Measurements from ENCODE around the gene FIGNL2.
A peak's percentile ranks its signal among the peaks of the same experiment; 100 is the strongest.
"Not testable (repeated sequence)": the region's sequence is repeated elsewhere in the genome, so short reads cannot be mapped to it uniquely, and the experiment has no call there.

Gene FIGNL2

DNA sequence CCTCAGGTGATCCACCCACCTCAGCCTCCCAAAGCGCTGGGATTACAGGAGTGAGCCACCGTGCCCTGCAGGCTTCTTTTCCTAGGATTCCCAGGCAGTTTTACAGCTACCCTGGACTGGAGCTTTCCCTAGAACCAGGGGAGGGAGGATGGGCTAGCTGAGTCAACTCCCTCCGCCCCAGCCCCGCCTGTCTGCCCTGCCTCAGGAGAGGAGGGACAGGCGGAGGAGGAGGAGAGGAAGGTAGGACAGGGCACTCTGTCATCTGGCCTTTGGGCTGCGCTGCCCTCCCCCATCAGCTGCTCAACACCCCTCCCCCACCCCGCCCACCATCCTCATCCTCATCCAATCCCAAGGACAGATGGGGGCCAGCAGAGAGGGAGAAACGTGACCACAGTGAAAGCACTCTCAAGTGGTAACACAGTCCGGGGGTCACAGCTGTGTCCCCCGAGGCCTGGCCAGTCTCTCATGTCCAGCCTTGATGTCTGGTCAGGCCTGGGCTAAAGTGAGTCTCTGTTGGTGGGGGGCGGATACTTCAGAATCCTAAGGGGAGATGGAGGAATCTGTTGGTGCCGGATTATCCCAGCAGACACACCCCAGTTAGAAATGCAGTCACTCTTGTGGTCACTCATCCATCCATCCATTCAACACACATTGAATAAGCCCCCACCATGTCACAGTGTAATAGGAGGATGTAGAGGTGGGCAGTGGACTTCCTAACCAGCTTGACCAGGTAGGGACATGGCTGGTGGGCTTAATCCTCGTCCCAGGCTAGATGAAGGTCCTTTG lies 12.3 kb downstream of the FIGNL2 start:
- no peak for DNase-seq (ENCODE audit: low spot score)

DNA sequence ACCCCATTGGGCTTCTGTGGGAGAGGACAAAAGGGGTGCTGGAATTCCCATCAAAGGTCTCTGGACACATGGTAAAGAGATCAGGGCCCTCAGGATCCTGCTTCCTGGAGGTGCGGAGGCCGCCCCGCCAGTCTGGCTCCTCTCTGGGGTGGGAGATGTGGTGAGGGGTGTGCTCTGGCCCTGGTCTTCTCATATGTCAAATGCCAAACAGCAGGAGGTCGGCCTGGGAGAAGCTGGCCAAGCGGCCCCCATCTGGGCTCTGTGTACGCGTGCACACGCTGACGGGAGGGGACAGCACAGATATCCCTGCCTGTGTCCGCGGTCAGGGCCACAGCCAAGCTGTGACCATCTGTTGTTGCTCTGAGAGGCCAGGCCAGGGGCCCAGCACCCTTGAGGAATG lies 14.1 kb downstream of the FIGNL2 start:
- no peak for DNase-seq (ENCODE audit: low spot score)

GRCh38 chr12:51833448-51834227 lies 14.9 kb downstream of the FIGNL2 start:
- DNase-seq (ENCODE audit: low spot score) = no peak

DNA sequence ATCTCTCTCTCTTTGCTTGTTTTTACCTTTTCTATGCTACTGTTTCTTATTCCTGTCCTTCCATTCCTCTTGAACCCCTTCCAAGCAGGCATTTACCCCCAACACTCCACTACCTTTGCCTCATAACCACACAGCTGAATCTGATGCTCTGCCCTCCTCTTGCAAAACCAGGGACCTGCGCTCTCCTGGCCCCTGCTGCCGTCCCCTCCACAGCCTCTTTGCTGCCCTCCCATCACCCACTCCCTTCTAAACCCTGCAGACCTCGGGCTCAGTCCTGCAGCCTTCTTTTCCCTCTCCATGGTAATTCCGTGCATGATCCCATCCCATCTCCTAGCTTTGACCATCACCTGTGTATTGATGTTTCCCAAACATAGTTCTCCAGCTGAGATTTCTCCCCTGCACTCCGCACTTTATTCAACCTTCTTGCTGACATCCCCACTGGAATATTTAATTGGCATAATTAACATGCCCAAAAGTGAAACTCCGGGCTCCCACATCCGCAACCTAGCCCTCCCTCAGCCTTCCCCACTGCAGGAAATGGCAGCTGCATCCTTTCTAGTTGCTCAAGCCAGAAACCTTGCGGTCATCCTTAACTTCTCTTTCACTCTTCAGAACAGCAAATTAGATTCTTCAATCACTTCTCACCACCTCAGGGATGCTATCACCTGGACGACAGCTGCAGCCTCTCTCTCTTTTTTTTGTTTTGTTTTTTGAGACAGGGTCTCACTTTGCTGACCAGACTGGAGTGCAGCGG lies 16.0 kb downstream of the FIGNL2 start:
- DNase-seq (ENCODE audit: low spot score) = no peak

DNA sequence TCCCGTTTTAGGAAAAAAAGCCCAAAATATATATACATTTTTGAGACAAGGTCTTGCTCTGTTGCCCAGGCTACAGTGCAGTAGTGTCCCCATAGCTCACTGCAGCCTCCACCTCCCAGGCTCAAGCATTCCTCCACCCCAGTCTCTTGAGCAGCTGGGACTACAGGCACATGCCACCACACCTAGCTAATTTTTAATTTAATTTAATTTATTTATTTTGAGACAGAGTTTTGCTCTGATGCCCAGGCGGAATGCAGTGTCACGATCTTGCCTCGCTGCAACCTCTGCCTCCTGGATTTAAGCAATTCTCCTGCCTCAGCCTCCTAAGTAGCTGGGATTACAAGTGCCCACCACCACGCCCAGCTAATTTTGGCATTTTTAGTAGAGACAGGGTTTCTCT lies 16.7 kb downstream of the FIGNL2 start:
- not testable (repeated sequence) for DNase-seq (ENCODE audit: low spot score)

DNA sequence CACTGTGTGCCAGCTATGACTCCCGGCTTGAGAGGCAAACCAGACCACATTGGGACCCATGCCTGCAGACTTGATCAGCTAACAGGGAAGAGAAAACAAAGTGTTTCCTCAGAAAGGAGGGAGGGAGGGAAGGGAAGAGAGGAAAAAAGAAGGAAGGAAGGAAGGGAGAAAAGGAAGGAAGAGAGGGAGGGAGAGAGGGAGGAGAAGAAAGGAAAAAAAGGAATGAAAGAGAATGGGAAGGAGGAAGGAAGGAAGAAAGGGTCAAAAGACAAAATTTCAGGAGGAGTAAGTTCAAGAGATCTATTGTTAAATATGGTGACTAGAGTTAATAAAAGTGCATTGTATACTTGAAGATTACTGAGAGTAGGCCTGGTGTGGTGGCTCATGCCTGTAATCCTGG lies 18.9 kb downstream of the FIGNL2 start:
- DNase-seq (ENCODE audit: low spot score) = no peak

DNA sequence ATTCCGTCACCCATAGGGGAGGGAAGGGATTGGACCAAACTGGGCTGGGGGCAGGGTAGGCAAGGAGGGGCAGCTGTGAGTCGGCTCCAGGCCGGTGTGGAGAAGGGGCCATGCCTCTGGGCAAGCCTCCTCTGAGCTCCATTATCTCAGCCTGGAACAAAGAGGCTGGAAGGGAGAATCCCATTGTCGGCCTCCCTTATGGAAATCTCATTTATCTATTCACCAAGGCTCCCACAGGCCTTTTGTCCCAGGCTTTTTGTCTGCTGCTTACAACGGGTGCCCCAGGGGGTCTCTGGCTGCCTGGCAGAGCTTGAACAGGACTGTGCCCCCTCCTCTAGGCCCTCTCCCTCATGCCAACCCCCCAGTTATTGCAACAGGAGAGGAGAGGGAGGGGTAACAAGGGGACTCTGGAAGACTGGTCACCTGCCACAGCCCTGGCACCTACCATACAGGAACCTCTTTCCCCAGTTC lies 19.5 kb downstream of the FIGNL2 start:
- no peak for DNase-seq (ENCODE audit: low spot score)

GRCh38 chr12:51827925-51828818 lies 20.3 kb downstream of the FIGNL2 start:
- DNase-seq (ENCODE audit: low spot score) = peak; percentile 44

GRCh38 chr12:51826881-51827280 lies 21.6 kb downstream of the FIGNL2 start:
- DNase-seq (ENCODE audit: low spot score) = no peak

DNA sequence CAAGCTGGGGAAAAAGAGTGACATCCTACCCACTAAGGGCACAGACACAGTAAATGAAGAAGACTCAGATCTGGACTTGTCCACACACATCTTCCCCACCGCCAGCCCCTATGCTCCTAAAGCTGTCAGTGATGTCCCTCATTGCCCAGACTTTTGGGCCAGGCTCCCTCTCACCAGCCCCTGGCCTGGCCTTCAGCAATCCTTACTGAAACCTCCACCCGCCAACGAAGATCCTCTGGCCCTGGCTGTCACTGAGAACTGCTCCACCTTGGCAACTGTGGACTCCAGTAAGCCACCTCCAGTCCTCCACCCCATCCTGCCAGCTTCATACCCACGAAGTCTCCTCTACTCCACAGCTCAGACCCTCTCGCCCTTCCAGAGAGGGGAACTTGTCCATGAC lies 23.3 kb downstream of the FIGNL2 start:
- DNase-seq (ENCODE audit: low spot score) = no peak

DNA sequence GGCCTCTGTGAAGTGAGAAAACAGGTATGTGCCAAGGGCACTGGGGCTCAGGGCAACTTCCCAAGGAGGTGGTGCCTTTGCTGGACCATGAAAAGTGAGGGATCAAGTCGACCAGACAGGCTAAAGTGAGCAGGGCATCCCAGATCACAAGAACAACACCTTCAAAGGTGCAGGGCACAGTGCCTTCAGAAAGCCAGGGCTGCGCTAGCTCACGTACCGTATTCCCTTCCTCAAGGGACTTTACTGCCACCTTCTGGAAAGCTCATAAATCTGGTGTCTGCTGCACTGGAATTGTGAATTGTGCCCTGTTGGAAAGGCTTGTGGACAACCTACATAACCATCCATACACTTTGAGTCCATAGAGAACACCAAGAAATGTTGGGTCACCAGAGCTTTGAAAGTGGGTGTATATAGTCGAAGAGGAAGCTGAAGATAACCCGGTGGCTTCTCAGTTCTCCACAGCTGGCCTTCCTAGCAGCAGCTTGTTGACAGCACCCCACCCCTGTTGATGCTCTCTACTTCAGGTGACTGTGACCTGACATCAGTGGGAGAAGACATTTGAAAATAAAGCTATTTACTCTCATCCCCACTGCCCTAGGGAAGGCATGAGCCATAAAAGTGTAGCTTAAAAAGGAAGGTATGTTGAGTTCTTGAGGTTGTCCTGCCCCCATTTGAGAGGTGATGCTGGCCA lies 24.5 kb downstream of the FIGNL2 start:
- DNase-seq (ENCODE audit: low spot score) = peak; percentile 72

DNA sequence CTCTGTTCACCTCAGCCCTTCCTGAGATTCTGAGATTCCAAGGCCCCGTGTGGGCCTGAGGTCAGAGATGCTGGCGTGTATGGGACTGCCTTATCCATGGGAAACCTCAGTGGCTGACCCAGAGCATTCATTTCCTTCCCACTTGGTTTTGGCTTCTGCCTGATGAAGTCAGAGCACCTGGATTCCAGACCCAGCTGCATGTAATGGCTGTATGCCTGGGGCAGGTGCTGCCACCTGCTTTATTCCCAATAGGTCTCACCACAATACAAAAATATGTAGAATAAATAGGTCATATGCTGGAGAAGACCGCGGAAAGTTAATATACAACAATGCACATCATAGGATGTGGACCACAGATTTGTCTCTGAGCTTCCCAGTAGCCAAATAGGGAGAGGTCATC lies 25.6 kb downstream of the FIGNL2 start:
- DNase-seq (ENCODE audit: low spot score) = no peak

DNA sequence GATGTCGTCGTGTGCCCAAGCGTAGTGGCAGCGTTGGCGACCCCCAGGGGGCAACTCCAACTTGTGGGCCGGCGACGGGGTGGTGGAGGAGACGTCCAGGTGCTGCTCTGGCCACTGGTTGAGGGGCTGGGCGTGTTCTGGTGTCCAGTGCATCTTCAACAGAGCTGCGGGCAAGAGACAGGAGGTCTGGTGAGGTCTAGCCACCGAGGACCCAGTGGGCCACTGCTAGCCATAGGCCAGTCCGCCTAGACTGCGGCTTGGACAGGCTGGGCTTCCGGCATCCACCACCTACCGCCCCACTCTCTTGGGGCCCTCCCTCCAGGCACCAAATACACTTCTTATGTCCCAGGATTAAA lies 26.3 kb downstream of the FIGNL2 start:
- no peak for DNase-seq (ENCODE audit: low spot score)

GRCh38 chr12:51821440-51822260 lies 26.9 kb downstream of the FIGNL2 start:
- DNase-seq (ENCODE audit: low spot score) = peak; percentile 40

GRCh38 chr12:51820526-51821439 lies 27.7 kb downstream of the FIGNL2 start:
- DNase-seq (ENCODE audit: low spot score) = peak; percentile 95

- DNase-seq (ENCODE audit: low spot score) = peak; percentile 54
Observed at GRCh38 chr12:51819736-51820525, 28.6 kb downstream of the FIGNL2 start.

GRCh38 chr12:51818566-51819300 lies 29.8 kb downstream of the FIGNL2 start:
- DNase-seq (ENCODE audit: low spot score) = peak; percentile 88
